ENCODE measurements around the gene MEIS2. TPM values are rescaled to one million over a fixed set of nuclear protein-coding genes. Genes with fewer than 3 reads are reported as not detected.

Gene MEIS2
- polyA plus RNA-seq, 1 donor = 19.7 TPM

DNA sequence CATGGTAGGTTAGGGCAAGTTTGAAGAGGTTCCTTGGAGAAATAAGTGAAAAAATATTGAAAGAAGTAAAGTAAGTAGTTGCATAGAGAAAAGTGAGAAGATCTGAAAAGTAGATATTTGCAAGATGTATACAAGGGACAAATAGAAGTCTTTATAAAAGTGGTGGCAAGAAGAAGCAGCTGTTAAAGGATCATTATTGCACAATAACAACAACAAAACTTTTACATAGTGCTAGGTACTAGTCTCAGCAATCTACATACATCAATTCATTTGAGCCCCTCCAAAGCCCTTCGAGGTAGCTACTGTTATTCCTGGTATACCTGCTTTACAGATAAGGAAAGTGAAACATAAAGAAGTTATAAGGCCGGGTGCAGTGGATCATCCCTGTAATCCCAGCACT is 239.6 kb downstream of the MEIS2 start:
- Histone ChIP-seq H3K27me3 (ENCODE audit: control insufficient read depth, insufficient read depth, low read length) (peaks cover 3% of the 10 kb centered on the region), H3K27ac (ENCODE audit: low read length) (no peak overlapping the region), H3K4me1 (ENCODE audit: control insufficient read depth, insufficient read depth, low read length) (no peaks in the 10 kb centered on the region), H3K4me3 (ENCODE audit: low read length) (no peak overlapping the region), H3K9me3 (ENCODE audit: control insufficient read depth, low read depth, low read length) (no peaks in the 10 kb centered on the region), H3K36me3 (ENCODE audit: control insufficient read depth, insufficient read depth, low read length) (no peaks in the 10 kb centered on the region)
- no CpG with 5 or more reads among the region's 2 CpGs for WGBS (ENCODE audit: insufficient coverage, low lambda C conversion rate)
- no peak for DNase-seq

DNA sequence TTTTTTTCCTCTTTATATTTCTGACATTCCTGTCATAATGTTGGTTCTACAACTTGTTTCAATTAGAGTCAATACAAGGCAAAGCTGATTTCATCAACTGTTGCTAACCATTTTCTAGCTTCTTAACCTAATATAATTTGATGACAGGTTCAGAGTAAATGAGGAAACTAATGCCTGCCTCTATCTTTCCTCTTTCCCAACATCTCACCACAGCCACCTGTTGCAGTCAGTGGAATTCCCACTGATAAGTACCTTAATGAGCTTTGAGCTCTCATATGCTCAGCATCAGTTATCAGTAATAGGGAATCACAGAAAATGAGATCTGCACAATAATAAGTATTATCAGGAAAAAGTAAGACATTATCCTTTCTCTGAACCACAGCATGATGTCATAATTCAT is 241.9 kb downstream of the MEIS2 start:
- Histone ChIP-seq H3K36me3 (ENCODE audit: control insufficient read depth, insufficient read depth, low read length) (no peaks in the 10 kb centered on the region), H3K4me3 (ENCODE audit: low read length) (no peak overlapping the region), H3K9me3 (ENCODE audit: control insufficient read depth, low read depth, low read length) (no peaks in the 10 kb centered on the region), H3K27me3 (ENCODE audit: control insufficient read depth, insufficient read depth, low read length) (no peaks in the 10 kb centered on the region), H3K4me1 (ENCODE audit: control insufficient read depth, insufficient read depth, low read length) (no peaks in the 10 kb centered on the region), H3K27ac (ENCODE audit: low read length) (no peak overlapping the region)
- DNase-seq = no peak

DNA sequence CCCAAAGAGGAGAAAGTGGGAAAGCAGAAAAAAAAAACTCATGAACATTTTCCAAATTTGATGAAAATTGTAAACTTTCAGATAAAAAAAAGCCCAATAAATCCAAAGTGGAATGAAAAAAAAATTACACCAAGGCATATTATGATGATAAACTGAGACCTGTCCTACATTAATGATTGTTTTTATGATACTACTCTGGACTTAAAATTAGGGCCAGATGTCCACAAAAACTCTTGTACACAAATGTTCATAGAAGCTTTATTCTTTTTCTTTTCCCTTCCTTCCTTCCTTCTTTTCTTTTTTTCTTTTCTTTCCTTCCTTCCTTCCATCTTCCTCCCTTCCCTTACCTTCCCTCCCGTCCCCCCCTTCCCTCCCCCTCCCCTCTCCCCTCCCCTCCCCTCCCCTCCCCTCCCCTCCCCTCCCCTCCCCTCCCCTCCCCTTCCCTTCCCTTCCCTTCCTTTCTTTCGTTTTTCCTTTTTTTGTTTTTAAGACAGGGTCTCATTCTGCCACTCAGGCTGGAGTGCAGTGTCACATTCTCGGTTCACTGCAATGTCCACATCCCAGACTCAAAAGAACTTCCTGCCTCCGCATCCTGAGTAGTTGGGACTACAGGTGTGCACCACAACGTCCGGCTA is 243.9 kb downstream of the MEIS2 start:
- Histone ChIP-seq H3K27ac (ENCODE audit: low read length) (no peak overlapping the region), H3K36me3 (ENCODE audit: control insufficient read depth, insufficient read depth, low read length) (no peaks in the 10 kb centered on the region), H3K4me3 (ENCODE audit: low read length) (no peak overlapping the region), H3K4me1 (ENCODE audit: control insufficient read depth, insufficient read depth, low read length) (no peaks in the 10 kb centered on the region), H3K9me3 (ENCODE audit: control insufficient read depth, low read depth, low read length) (no peaks in the 10 kb centered on the region), H3K27me3 (ENCODE audit: control insufficient read depth, insufficient read depth, low read length) (no peaks in the 10 kb centered on the region)
- WGBS (ENCODE audit: insufficient coverage, low lambda C conversion rate) = 67% methylated on average over 1 of the region's 6 CpGs
- DNase-seq = no peak

DNA sequence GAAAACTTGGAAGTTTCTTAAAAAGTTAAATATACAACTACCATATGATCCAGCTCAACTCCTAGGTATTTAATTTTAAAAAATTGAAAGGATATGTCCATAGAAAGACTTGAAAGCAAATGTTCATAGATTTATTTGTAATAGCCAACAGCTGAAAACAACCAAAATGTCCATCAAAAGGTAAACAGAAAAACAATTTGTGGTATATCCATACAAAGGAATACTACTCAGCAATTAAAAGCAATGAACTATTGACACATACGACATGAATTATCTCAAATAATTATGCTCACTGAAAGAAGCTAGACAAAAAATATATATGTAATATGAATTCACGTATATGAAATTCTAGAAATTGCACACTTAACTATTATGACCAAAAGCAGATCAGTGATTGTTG is 249.5 kb downstream of the MEIS2 start:
- H3K4me1 ChIP-seq (ENCODE audit: control insufficient read depth, insufficient read depth, low read length) = no peaks in the 10 kb centered on the region
- no peak for DNase-seq
- no peaks in the 10 kb centered on the region for H3K36me3 ChIP-seq (ENCODE audit: control insufficient read depth, insufficient read depth, low read length)
- peaks cover 2% of the 10 kb centered on the region for H3K27me3 ChIP-seq (ENCODE audit: control insufficient read depth, insufficient read depth, low read length)
- no peak overlapping the region for H3K27ac ChIP-seq (ENCODE audit: low read length)
- H3K9me3 ChIP-seq (ENCODE audit: control insufficient read depth, low read depth, low read length) = no peaks in the 10 kb centered on the region
- WGBS (ENCODE audit: insufficient coverage, low lambda C conversion rate) = 94% methylated on average over 2 of the region's 2 CpGs
- H3K4me3 ChIP-seq (ENCODE audit: low read length) = no peak overlapping the region

DNA sequence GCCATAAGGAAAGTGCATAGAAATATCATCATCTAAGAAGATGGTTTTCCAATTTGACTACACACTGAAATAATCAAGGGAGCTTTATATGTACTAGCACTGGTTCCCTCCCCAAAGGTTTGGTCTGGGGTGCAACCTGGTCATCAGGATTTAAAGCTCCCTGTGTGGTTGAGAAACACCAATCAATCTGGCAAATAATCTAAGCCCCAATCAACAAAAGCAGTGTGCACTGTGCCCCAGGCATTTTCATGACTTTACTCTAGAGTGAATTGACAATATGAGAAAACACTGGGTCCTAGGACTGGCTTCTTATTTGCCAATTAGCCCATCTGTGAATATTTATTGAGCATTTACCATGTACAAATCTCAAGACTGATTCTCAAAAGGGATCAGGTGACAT is 255.1 kb downstream of the MEIS2 start:
- DNase-seq = no peak
- no peaks in the 10 kb centered on the region for H3K4me1 ChIP-seq (ENCODE audit: control insufficient read depth, insufficient read depth, low read length)
- H3K36me3 ChIP-seq (ENCODE audit: control insufficient read depth, insufficient read depth, low read length) = no peaks in the 10 kb centered on the region
- H3K27ac ChIP-seq (ENCODE audit: low read length) = no peak overlapping the region
- peaks cover 19% of the 10 kb centered on the region for H3K27me3 ChIP-seq (ENCODE audit: control insufficient read depth, insufficient read depth, low read length)
- no peaks in the 10 kb centered on the region for H3K9me3 ChIP-seq (ENCODE audit: control insufficient read depth, low read depth, low read length)
- H3K4me3 ChIP-seq (ENCODE audit: low read length) = no peak overlapping the region

DNA sequence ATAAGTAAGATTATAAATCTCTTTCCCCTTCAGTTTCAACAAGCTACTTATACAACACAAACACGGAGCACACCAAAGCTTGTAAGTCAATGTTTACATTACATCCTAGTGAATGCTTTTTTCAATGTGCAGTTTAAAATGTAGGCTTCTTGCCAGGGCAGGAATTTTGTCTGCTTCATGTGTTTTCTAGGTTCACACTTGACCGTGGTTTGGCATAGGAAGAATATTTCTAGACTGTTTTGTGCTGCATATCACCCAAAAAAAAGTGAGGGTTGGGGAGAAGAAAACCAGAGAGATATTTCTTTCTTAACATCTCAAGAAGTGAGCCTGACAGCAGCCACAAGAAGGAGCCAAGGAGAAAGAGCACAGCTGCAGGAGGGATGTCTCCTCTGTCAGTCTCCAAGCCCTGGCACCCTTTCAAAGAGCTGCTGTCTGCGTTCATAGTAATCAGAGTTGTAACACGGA is 255.8 kb downstream of the MEIS2 start:
- Histone ChIP-seq H3K27me3 (ENCODE audit: control insufficient read depth, insufficient read depth, low read length) (peaks cover 19% of the 10 kb centered on the region), H3K36me3 (ENCODE audit: control insufficient read depth, insufficient read depth, low read length) (no peaks in the 10 kb centered on the region), H3K9me3 (ENCODE audit: control insufficient read depth, low read depth, low read length) (no peaks in the 10 kb centered on the region), H3K4me3 (ENCODE audit: low read length) (no peak overlapping the region), H3K27ac (ENCODE audit: low read length) (no peak overlapping the region), H3K4me1 (ENCODE audit: control insufficient read depth, insufficient read depth, low read length) (no peaks in the 10 kb centered on the region)
- no CpG with 5 or more reads among the region's 4 CpGs for WGBS (ENCODE audit: insufficient coverage, low lambda C conversion rate)
- DNase-seq = peak in 1 of 2 donors; percentile 10

DNA sequence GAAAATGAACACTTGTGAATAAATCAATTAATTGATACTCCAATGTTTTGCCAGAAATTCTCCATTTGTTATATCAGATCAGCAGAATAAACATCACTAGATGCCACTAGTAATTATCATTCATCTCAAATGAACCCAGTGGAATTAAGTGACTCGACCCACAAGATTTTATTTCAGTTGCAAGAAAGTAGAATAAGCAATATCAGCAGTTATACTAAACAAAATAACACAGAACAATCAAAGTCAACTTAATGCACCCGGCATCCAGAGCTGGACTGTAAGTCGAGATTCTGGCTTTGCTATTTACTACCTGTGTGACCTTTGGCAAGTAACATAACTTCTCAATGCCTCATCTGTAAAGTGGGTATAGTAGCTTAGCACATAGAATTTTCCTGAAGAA is 256.5 kb downstream of the MEIS2 start:
- no peak for DNase-seq
- Histone ChIP-seq H3K27me3 (ENCODE audit: control insufficient read depth, insufficient read depth, low read length) (peaks cover 19% of the 10 kb centered on the region), H3K9me3 (ENCODE audit: control insufficient read depth, low read depth, low read length) (no peaks in the 10 kb centered on the region), H3K36me3 (ENCODE audit: control insufficient read depth, insufficient read depth, low read length) (no peaks in the 10 kb centered on the region), H3K4me1 (ENCODE audit: control insufficient read depth, insufficient read depth, low read length) (no peaks in the 10 kb centered on the region), H3K27ac (ENCODE audit: low read length) (no peak overlapping the region), H3K4me3 (ENCODE audit: low read length) (no peak overlapping the region)
- 80% methylated on average over 1 of the region's 3 CpGs for WGBS (ENCODE audit: insufficient coverage, low lambda C conversion rate)

DNA sequence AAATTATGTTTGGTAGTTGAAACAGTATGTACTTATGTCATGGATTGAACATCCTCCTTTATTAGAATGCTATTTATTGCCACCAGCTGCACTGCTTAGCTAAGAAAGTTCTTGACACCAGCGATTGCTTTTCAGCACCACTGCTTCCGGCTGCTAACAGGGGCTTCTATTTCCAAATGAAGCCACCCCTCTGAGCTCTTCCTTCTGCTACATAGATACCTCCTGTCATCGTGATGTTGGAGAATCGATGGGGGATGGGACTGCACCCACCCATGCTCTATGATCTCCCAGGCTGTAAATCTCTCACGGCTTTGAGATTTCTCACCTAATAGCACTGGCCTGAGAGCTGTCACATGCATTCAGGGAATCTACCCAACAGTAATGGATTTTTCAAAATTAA is 259.2 kb downstream of the MEIS2 start:
- Histone ChIP-seq H3K27me3 (ENCODE audit: control insufficient read depth, insufficient read depth, low read length) (peaks cover 19% of the 10 kb centered on the region), H3K4me3 (ENCODE audit: low read length) (no peak overlapping the region), H3K36me3 (ENCODE audit: control insufficient read depth, insufficient read depth, low read length) (no peaks in the 10 kb centered on the region), H3K27ac (ENCODE audit: low read length) (no peak overlapping the region), H3K9me3 (ENCODE audit: control insufficient read depth, low read depth, low read length) (no peaks in the 10 kb centered on the region), H3K4me1 (ENCODE audit: control insufficient read depth, insufficient read depth, low read length) (no peaks in the 10 kb centered on the region)
- no CpG with 5 or more reads among the region's 5 CpGs for WGBS (ENCODE audit: insufficient coverage, low lambda C conversion rate)
- DNase-seq = no peak

Measured in large intestine (tissue), 3 donors.